ENCODE measurements around the gene IGFL3. TPM values are rescaled to one million over a fixed set of nuclear protein-coding genes. Genes with fewer than 3 reads are reported as not detected.
A peak's percentile ranks its signal among the peaks of the same experiment; 100 is the strongest.
"Not testable (repeated sequence)": the region's sequence is repeated elsewhere in the genome, so short reads cannot be mapped to it uniquely, and the experiment has no call there.

IGFL3 gene
- total RNA-seq = not detected in 2 replicates
- not detected in 2 replicates for polyA plus RNA-seq
- not detected in 2 replicates for polyA plus RNA-seq (2012)
- not detected in 2 replicates for polyA minus RNA-seq (ENCODE audit: low replicate concordance)

DNA sequence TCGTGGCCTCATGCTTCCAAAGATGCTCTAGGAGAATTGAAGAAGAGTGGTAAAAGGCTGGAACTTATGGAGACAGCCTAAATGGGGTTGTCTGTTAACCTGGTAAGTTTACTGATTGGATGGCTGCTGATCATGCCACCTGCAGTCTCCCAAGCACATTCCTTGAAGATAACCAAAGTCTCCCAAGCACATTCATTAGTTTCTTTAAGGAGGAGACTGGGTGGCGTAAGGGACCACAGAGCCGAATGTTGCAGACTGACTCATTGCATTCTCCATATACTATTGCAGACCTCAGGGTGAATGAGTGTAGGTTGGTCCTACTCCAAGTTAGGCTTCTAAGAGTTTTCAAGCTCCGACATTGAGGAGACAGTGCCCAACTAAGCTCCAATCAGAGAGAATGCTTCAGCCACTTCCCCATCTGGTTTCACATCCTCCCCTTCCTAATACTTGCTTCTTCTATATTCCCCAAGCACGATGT lies at the start of gene IGFL3:
IGFL3 (minus strand) TSS at position 51 of the 478 bp plus-strand sequence; CDS start at position 12, 39 bp downstream.
- Histone ChIP-seq H4K20me1 (ENCODE audit: control insufficient read depth, extremely low read depth, insufficient read depth, low read length) (no peaks in the 10 kb centered on the region), H3K4me2 (ENCODE audit: extremely low read depth, insufficient read depth, low read length) (no peak within 1 kb of the TSS), H3K9ac (ENCODE audit: insufficient read depth, low read length) (no peak within 1 kb of the TSS), H3K27ac (ENCODE audit: insufficient read depth, low read length) (no peak within 1 kb of the TSS), H3K36me3 (ENCODE audit: control insufficient read depth, insufficient read depth, low read length) (no peaks in the 10 kb centered on the region), H3K27me3 (ENCODE audit: control insufficient read depth, insufficient read depth, low read length) (peaks cover 12% of the 10 kb centered on the region), H3K9me3 (ENCODE audit: control insufficient read depth, insufficient read depth, low read depth, low read length) (no peaks in the 10 kb centered on the region), H3K4me3 (replicated peaks in 1 of 4; ENCODE audit: control extremely low read depth in 1 of 4, insufficient read depth in 1 of 4, low read depth in 3 of 4, low read length in 4 of 4) (no peak within 1 kb of the TSS), H2AFZ (ENCODE audit: low read length) (no peak within 1 kb of the TSS), H3K79me2 (ENCODE audit: control insufficient read depth, insufficient read depth, low read length) (no peaks in the 10 kb centered on the region), H3K4me1 (ENCODE audit: control insufficient read depth, extremely low read depth, insufficient read depth, low read length) (no peaks in the 10 kb centered on the region)
- peak; percentile 17 for TF ChIP-seq EZH2 (IDR thresholded peaks at IDR 0.05; ENCODE audit: low read length, missing control alignments)
- TF ChIP-seq, protein P1, sequence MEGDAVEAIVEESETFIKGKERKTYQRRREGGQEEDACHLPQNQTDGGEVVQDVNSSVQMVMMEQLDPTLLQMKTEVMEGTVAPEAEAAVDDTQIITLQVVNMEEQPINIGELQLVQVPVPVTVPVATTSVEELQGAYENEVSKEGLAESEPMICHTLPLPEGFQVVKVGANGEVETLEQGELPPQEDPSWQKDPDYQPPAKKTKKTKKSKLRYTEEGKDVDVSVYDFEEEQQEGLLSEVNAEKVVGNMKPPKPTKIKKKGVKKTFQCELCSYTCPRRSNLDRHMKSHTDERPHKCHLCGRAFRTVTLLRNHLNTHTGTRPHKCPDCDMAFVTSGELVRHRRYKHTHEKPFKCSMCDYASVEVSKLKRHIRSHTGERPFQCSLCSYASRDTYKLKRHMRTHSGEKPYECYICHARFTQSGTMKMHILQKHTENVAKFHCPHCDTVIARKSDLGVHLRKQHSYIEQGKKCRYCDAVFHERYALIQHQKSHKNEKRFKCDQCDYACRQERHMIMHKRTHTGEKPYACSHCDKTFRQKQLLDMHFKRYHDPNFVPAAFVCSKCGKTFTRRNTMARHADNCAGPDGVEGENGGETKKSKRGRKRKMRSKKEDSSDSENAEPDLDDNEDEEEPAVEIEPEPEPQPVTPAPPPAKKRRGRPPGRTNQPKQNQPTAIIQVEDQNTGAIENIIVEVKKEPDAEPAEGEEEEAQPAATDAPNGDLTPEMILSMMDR (conservative IDR thresholded peaks at IDR 0.05 in 1 of 2, IDR thresholded peaks at IDR 0.05 in 1 of 2; ENCODE audit: low read depth in 1 of 2, low read length in 2 of 2) = no peak
- DNase-seq (ENCODE audit: low read depth in 2 of 2) = peak in 1 of 2 donors; percentile 94

DNA sequence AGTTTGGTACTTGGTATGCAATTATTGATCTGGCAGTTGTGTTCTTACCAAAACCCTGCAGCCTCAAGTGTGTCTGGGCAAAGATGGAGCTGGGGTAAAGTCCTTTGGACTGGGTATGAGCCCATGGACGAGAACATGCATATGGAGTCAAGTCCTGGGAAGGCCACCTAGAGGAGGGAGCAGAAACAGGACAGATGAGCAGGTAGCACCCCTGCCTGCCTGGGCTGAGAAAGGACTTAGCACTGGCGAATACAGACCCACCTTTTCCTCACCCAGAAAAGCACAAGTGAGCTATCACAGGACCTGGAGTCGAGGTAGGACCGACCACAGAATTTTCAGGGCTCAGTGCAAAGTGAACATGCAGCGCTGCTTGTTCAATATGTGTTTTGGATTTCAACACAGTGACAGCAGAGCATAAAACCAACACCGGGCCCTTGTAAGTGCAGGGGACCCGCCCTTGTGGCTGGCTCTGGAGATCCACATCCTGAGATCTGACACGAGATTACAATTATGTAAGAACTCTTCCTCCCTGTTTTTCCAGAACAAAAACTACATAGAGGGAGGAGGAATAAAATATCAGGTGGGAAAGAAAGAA lies 49.5 kb upstream of the IGFL3 start:
- H3K27ac ChIP-seq (ENCODE audit: insufficient read depth, low read length) = no peak overlapping the region
- no peaks in the 10 kb centered on the region for H3K9me3 ChIP-seq (ENCODE audit: control insufficient read depth, insufficient read depth, low read depth, low read length)
- H3K4me2 ChIP-seq (ENCODE audit: extremely low read depth, insufficient read depth, low read length) = no peak overlapping the region
- no peak for DNase-seq (ENCODE audit: low read depth in 2 of 2)
- no peak overlapping the region for H3K4me3 ChIP-seq (replicated peaks in 1 of 4; ENCODE audit: control extremely low read depth in 1 of 4, insufficient read depth in 1 of 4, low read depth in 3 of 4, low read length in 4 of 4)
- H3K27me3 ChIP-seq (ENCODE audit: control insufficient read depth, insufficient read depth, low read length) = peaks cover 2% of the 10 kb centered on the region
- no peaks in the 10 kb centered on the region for H3K36me3 ChIP-seq (ENCODE audit: control insufficient read depth, insufficient read depth, low read length)
- H3K4me1 ChIP-seq (ENCODE audit: control insufficient read depth, extremely low read depth, insufficient read depth, low read length) = no peaks in the 10 kb centered on the region
- H2AFZ ChIP-seq (ENCODE audit: low read length) = no peak overlapping the region
- H4K20me1 ChIP-seq (ENCODE audit: control insufficient read depth, extremely low read depth, insufficient read depth, low read length) = no peaks in the 10 kb centered on the region
- H3K9ac ChIP-seq (ENCODE audit: insufficient read depth, low read length) = no peak overlapping the region
- no peak for TF ChIP-seq EZH2 (IDR thresholded peaks at IDR 0.05; ENCODE audit: low read length, missing control alignments)
- TF ChIP-seq, protein P1 (conservative IDR thresholded peaks at IDR 0.05 in 1 of 2, IDR thresholded peaks at IDR 0.05 in 1 of 2; ENCODE audit: low read depth in 1 of 2, low read length in 2 of 2) = no peak
- H3K79me2 ChIP-seq (ENCODE audit: control insufficient read depth, insufficient read depth, low read length) = no peaks in the 10 kb centered on the region

DNA sequence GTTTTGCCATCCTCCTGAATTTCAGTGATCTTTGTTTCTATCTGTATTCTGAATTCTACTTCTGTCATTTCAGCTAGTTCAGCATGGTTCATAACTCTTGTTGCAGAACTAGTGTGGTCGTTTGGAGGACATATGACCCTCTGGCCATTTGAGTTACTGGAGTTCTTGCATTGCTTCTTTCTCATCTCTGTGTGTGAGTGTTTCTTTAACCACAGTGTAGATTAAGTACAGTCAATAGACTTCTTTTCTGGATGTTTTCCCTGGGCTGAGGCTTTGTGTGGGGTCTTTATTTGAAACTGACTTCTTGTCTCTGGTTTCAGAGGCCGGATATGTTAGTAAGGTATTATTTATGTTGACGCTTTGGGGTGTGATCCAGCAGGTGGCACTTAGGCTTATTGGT lies 38.2 kb upstream of the IGFL3 start:
- H3K79me2 ChIP-seq (ENCODE audit: control insufficient read depth, insufficient read depth, low read length) = no peaks in the 10 kb centered on the region
- H3K36me3 ChIP-seq (ENCODE audit: control insufficient read depth, insufficient read depth, low read length) = no peaks in the 10 kb centered on the region
- no peak overlapping the region for H2AFZ ChIP-seq (ENCODE audit: low read length)
- H3K27ac ChIP-seq (ENCODE audit: insufficient read depth, low read length) = no peak overlapping the region
- no peaks in the 10 kb centered on the region for H3K4me1 ChIP-seq (ENCODE audit: control insufficient read depth, extremely low read depth, insufficient read depth, low read length)
- no peaks in the 10 kb centered on the region for H3K9me3 ChIP-seq (ENCODE audit: control insufficient read depth, insufficient read depth, low read depth, low read length)
- no peak overlapping the region for H3K4me2 ChIP-seq (ENCODE audit: extremely low read depth, insufficient read depth, low read length)
- peaks cover 13% of the 10 kb centered on the region for H3K27me3 ChIP-seq (ENCODE audit: control insufficient read depth, insufficient read depth, low read length)
- no peak for TF ChIP-seq EZH2 (IDR thresholded peaks at IDR 0.05; ENCODE audit: low read length, missing control alignments)
- TF ChIP-seq, protein P1 (conservative IDR thresholded peaks at IDR 0.05 in 1 of 2, IDR thresholded peaks at IDR 0.05 in 1 of 2; ENCODE audit: low read depth in 1 of 2, low read length in 2 of 2) = no peak
- DNase-seq (ENCODE audit: low read depth in 2 of 2) = peak in 1 of 2 donors; percentile 52
- no peaks in the 10 kb centered on the region for H4K20me1 ChIP-seq (ENCODE audit: control insufficient read depth, extremely low read depth, insufficient read depth, low read length)
- no peak overlapping the region for H3K4me3 ChIP-seq (replicated peaks in 1 of 4; ENCODE audit: control extremely low read depth in 1 of 4, insufficient read depth in 1 of 4, low read depth in 3 of 4, low read length in 4 of 4)
- no peak overlapping the region for H3K9ac ChIP-seq (ENCODE audit: insufficient read depth, low read length)

DNA sequence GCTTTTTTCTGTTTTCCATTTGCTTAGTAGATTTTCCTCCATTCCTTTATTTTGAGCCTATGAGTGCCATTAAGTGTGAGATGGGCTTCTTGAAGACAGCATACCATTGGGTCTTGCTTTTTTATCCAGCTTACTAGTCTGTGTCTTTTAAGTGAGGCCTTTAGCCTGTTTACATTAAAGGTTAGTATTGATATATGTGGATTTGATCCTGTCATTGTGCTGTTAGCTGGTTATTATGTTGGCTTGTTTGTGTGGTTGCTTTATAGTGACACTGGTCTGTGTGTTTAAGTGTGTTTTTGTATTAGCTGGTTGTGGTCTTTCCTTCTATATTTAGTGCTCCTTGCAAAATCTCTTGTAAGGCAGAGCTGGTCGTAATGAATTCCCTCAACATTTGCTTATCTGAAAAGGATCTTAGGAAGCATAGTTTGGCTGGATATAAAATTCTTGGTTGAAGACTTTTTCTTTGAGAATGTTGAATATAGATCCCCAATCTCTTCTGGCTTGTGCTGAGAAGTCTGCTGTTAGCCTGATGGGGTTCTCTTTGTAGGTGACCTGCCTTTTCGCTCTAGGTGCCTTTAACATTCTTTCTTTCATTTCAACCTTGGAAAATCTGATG lies 37.3 kb upstream of the IGFL3 start:
- H3K9me3 ChIP-seq (ENCODE audit: control insufficient read depth, insufficient read depth, low read depth, low read length); H3K4me3 ChIP-seq (replicated peaks in 1 of 4; ENCODE audit: control extremely low read depth in 1 of 4, insufficient read depth in 1 of 4, low read depth in 3 of 4, low read length in 4 of 4); H3K27me3 ChIP-seq (ENCODE audit: control insufficient read depth, insufficient read depth, low read length); H3K9ac ChIP-seq (ENCODE audit: insufficient read depth, low read length); H3K36me3 ChIP-seq (ENCODE audit: control insufficient read depth, insufficient read depth, low read length); H3K4me2 ChIP-seq (ENCODE audit: extremely low read depth, insufficient read depth, low read length); DNase-seq (ENCODE audit: low read depth in 2 of 2); H3K4me1 ChIP-seq (ENCODE audit: control insufficient read depth, extremely low read depth, insufficient read depth, low read length); H3K79me2 ChIP-seq (ENCODE audit: control insufficient read depth, insufficient read depth, low read length); H2AFZ ChIP-seq (ENCODE audit: low read length); H3K27ac ChIP-seq (ENCODE audit: insufficient read depth, low read length); H4K20me1 ChIP-seq (ENCODE audit: control insufficient read depth, extremely low read depth, insufficient read depth, low read length): not testable (repeated sequence)
